Activated CD8-positive, alpha-beta memory T cell treated with anti-CD3 and anti-CD28 coated beads, Interleukin-2, amount 50 U/mL, for 4 hours (primary cell): Measurements from ENCODE around the gene PRKCA.

Experiments
- DNase-seq: peaks from one replicate; pipeline ENCODE4 v3.0.0-alpha.2; 2020

PRKCA gene

GRCh38 chr17:66416207-66416940 lies 114.0 kb downstream of the PRKCA start:
- no peak for DNase-seq

GRCh38 chr17:66417300-66417719 lies 114.9 kb downstream of the PRKCA start:
- no peak for DNase-seq

- DNase-seq = no peak
Measured at GRCh38 chr17:66420961-66421371, 118.6 kb downstream of the PRKCA start.

GRCh38 chr17:66422186-66422585 lies 119.8 kb downstream of the PRKCA start:
- no peak for DNase-seq

GRCh38 chr17:66423056-66423955 lies 120.9 kb downstream of the PRKCA start:
- DNase-seq = no peak

GRCh38 chr17:66425756-66426396 lies 123.5 kb downstream of the PRKCA start:
- DNase-seq = no peak

- DNase-seq = peak; percentile 29
Measured at GRCh38 chr17:66426397-66427033, 124.1 kb downstream of the PRKCA start.

GRCh38 chr17:66427134-66427533 lies 124.7 kb downstream of the PRKCA start:
- no peak for DNase-seq

- DNase-seq = no peak
Measured at GRCh38 chr17:66429680-66430079, 127.3 kb downstream of the PRKCA start.

- DNase-seq = no peak
Measured at GRCh38 chr17:66430846-66431795, 128.7 kb downstream of the PRKCA start.

GRCh38 chr17:66431910-66432309 lies 129.5 kb downstream of the PRKCA start:
- DNase-seq = no peak

GRCh38 chr17:66432411-66432957 lies 130.1 kb downstream of the PRKCA start:
- DNase-seq = no peak

GRCh38 chr17:66432996-66433551 lies 130.7 kb downstream of the PRKCA start:
- DNase-seq = no peak

- DNase-seq = no peak
Measured at GRCh38 chr17:66435182-66435581, 132.8 kb downstream of the PRKCA start.

- no peak for DNase-seq
Measured at GRCh38 chr17:66436631-66437030, 134.2 kb downstream of the PRKCA start.

GRCh38 chr17:66437476-66438026 lies 135.1 kb downstream of the PRKCA start:
- DNase-seq = no peak

- DNase-seq = no peak
Measured at GRCh38 chr17:66438101-66438500, 135.7 kb downstream of the PRKCA start.

- DNase-seq = no peak
Measured at GRCh38 chr17:66441101-66441661, 138.8 kb downstream of the PRKCA start.

GRCh38 chr17:66443166-66443565 lies 140.8 kb downstream of the PRKCA start:
- no peak for DNase-seq

GRCh38 chr17:66443606-66444005 lies 141.2 kb downstream of the PRKCA start:
- no peak for DNase-seq
